ENCODE data around the gene KAZN.
A peak's percentile ranks its signal among the peaks of the same experiment; 100 is the strongest.
"Not testable (repeated sequence)": the region's sequence is repeated elsewhere in the genome, so short reads cannot be mapped to it uniquely, and the experiment has no call there.

Gene KAZN

DNA sequence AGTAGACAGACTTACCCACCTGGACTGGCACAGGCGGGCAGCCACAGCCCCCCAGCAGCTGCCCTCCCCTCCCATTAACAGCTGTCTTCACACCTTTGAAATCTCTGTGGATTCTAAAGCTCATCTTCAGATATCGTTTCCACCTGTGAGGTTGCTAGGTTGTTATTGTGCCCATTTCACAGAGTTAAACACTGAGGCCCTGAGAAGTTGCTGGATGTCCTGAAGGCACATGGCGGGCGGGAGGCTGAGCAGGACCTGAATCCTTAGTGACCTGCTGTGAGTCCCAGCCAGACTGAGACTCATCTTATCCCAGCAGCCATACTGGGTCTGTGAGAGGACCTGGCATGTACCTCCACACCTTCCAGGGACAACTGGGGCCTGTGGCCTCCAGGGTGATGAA, 420.3 kb downstream of the KAZN start:
- no peak for DNase-seq

- DNase-seq = no peak
Measured at GRCh38 chr1:15020943-15021745, 422.7 kb downstream of the KAZN start.

DNA sequence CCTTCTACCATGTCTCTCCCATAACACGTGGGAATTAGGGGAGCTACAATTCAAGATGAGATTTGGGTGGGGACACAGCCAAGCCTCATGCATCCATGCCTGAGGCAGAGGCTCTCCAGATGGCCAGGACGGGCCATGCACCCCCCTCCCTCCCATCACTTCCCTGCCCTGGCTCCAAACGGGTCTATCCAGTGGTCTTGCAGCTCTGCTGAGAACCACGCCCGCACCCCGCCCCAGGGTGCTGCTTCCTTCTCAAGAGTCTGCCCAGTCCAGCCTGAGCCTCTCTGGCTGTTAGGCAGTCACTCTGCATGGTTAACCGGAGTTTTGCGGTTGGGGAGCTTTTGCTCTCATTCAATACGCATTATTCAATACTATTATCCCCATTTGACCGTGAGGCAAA, 423.6 kb downstream of the KAZN start:
- DNase-seq = no peak

DNA sequence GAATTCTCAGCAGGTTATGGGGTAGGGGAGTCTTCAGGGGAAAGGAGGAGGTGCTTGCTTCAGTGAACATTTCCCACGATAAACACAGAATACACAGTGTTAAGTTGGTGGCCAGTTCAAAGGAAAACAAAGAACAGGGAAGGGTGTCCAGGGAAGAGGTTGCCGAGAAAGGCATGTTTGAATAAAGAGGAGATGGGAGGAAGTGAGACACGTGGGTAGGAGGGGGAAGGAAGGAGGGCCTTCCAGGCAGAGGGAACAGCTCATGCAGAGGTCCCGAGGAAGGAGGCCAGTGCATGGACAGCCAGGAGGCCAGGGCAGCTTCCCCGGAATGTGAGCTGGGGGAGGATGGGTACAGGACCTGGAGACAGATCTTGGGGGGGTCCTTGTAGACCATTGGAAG, 424.7 kb downstream of the KAZN start:
- no peak for DNase-seq

DNA sequence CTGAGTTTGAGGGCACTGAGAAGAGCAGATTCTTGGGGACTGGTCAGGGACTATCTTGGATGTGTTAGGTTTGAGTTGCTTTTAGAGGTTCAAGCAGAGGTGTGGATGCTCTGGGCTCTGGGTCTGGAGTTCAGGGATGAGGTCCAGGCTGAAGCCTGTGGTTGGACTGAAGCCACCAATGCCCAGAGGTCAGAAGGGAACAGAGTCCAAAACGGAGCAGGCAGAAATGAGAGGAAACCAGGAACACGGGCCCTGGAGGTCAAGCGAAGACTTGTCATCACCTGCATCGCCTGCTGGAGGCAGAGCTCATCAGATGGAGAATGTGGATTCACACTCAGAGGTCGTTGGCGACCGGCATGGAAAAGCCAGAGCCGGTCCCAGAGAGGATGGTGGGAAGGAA, 425.5 kb downstream of the KAZN start:
- no peak for DNase-seq

GRCh38 chr1:15026117-15026489, 427.6 kb downstream of the KAZN start:
- no peak for DNase-seq

DNA sequence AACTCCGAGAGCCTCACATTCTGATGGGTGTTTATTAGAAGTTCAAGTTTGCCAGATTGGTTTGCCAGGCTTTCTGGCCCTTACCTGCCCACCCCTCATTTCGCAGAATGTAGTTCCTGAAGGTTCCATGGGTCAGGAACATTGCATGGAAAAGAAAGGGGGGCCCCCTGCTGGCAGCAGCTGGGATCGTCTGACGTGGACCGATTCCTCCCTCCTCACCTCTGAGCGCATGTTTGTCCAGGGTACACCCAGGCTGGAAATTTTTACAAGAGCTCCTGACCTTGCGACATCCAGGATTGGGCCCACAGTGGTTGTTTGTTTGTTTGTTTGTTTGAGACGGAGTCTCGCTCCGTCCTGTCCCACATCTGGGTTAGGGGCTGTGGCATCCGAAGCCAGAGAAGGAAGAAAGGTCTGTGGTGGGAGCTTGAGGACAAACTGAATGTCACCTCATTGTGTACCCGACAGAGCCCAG, 429.1 kb downstream of the KAZN start:
- DNase-seq = peak; percentile 86

DNA sequence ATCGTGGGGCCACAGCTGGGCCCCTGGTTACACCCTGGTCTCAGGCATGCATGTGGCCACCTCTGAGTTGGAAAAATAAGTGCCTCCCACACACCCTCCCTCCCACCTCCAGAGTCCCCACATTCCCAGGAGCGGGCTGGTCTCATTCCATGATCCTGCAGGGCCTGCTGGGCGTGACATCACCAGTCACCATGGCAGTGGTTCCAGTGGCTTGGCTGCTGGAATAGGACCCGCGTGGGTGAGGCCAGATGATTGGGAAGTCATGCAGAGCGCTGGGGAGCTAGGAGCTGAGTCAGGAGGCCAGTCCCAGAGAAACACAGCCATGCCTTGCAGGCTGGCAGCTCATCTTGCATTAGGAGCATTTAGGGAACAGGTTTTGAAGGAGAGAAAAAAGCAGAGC, 429.6 kb downstream of the KAZN start:
- DNase-seq = no peak

GRCh38 chr1:15028616-15029015, 430.1 kb downstream of the KAZN start:
- DNase-seq = no peak

- DNase-seq = no peak
Measured at GRCh38 chr1:15029036-15029435, 430.6 kb downstream of the KAZN start.

DNA sequence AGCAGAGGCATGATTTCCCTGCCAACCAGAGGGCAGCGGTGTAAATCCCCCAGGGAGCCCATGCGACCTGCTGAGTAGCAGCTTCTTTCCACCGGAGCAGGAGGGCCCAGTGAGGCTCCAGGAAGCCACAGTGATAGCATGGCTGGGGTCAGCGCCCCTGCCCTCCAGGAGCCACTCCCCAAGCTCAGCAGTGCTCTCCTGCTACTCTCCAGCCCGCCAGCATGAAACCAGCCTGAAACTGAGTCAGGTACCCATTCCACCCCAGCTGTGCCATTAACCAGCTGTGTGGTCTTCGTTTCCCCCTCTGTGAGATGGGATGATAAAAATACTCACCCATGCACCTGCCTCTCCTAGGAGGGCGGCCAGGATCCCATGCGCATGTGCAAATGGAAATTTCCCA, 431.3 kb downstream of the KAZN start:
- DNase-seq = no peak

- DNase-seq = no peak
Measured at GRCh38 chr1:15031251-15031933, 432.9 kb downstream of the KAZN start.

GRCh38 chr1:15033264-15033663, 434.8 kb downstream of the KAZN start:
- DNase-seq = no peak

GRCh38 chr1:15034656-15035055, 436.2 kb downstream of the KAZN start:
- DNase-seq = no peak

DNA sequence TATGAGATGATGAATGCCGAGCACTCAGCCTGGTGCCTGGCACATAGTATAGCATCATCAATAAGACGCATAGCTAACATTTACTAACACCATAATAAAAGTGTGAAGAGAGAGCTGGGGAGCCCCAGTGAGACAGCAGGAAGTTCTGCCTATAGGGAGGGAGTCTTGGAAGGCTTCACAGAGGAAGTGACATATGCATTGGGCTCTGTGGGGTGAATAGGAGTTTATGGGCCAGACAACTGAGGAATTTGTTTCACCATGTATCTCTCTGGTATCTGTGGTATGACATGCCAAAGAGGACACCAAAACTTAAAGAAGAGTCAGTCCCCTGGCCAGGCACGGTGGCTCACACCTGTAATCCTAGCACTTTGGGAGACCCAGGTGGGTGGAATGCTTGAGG, 436.8 kb downstream of the KAZN start:
- no peak for DNase-seq

DNA sequence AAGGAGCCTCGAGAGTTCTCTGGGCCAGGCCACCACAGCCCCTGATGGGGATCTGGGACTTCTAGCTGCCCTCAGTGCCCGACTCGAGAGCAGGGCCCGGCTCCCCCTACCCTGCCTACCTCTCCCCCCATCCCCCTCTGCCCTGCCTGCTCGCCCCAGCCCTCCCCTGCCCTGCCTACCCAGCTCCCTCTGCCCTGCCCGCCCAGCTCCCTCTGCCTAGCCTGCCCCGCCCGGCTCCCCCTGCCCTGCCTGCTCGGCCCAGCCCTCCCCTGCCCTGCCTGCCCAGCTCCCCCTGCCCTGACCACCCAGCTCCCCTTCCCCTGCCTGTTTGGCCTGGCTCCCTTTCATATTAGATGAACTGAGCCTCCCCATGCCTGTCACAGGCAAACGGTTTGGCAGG, 437.6 kb downstream of the KAZN start:
- DNase-seq = no peak

GRCh38 chr1:15038232-15039016, 439.9 kb downstream of the KAZN start:
- DNase-seq = no peak

GRCh38 chr1:15039017-15039648, 440.6 kb downstream of the KAZN start:
- no peak for DNase-seq

- no peak for DNase-seq
Measured at GRCh38 chr1:15039901-15040300, 441.4 kb downstream of the KAZN start.

DNA sequence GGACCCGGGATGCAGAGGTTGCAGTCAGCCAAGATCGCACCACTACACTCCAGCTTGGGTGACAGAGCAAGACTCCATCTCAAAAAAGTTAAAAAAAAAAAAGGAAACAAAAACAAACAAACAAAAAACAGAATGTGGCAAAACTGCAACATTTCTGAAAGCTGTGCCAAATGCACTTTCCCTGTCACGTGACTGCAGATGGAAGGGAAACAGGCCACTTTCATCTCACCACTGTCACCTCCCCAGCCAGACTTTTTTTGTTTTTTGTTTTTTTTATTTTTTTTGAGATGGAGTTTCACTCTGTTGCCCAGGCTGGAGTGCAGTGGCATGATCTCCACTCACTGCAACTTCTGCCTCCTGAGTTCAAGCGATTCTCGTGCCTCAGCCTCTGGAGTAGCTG, 442.2 kb downstream of the KAZN start:
- not testable (repeated sequence) for DNase-seq

DNA sequence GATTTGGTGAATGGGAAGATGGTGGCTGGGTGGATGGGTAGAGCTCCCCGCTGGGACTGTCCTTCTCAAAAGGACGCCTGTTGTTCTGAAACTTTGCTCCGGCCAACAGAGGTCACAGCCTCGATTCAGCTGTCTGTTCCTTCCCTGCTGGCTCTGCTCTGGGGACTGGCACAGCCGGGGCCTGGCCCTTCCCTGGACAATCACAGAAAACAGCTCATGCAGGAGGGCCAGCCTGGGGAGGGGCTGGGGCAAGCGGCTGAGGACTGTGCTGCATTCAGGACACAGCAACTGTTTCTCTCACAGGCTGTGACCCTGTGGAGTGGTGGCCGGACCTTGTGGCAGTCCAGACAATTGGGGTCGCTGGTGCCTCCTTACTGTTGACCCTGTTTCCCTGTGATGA, 444.4 kb downstream of the KAZN start:
- no peak for DNase-seq

GRCh38 chr1:15043934-15044333, 445.4 kb downstream of the KAZN start:
- no peak for DNase-seq

GRCh38 chr1:15045123-15045522, 446.6 kb downstream of the KAZN start:
- DNase-seq = no peak
